GM06990 (cell line): Measurements from ENCODE around the gene CD27.

ENCODE experiments used
- DNase-seq: peaks from one replicate; pipeline ENCODE4 v3.0.0-alpha.2; 2011; ENCODE audit not compliant: insufficient read length; ENCODE audit errors: extremely low read depth
- H3K27me3 ChIP-seq: replicated peaks from 2 replicates; pipeline ENCODE4 v1.6.0; 2011; ENCODE audit warnings: low read length; ENCODE audit not compliant: control insufficient read depth, insufficient read depth
- H3K36me3 ChIP-seq: 2 replicates; pipeline ENCODE4 v1.5.1; 2011; ENCODE audit warnings: low read length; ENCODE audit not compliant: control insufficient read depth, insufficient read depth
- H3K4me3 ChIP-seq: replicated peaks from 2 replicates; pipeline ENCODE4 v1.5.1; 2011; ENCODE audit warnings: low read depth, mild to moderate bottlenecking, control low read depth, low read length
- CTCF ChIP-seq: IDR thresholded peaks from 2 replicates; pipeline ENCODE4 v1.5.1; 2011; ENCODE audit warnings: low read length, control low read depth, mild to moderate bottlenecking, inconsistent platforms; ENCODE audit not compliant: insufficient read depth, poor library complexity, severe bottlenecking

Gene CD27

GRCh38 chr12:6468283-6468575, 23.5 kb downstream of the CD27 start:
- TF ChIP-seq CTCF: no peak
- H3K27me3 ChIP-seq: no peaks in the 10 kb centered on the region
- DNase-seq: no peak
- H3K4me3 ChIP-seq: peak overlapping the region; percentile 96
- H3K36me3 ChIP-seq: peaks cover 26% of the 10 kb centered on the region

- peak overlapping the region; percentile 96 for H3K4me3 ChIP-seq
- H3K36me3 ChIP-seq: peaks cover 21% of the 10 kb centered on the region
- TF ChIP-seq CTCF: no peak
- DNase-seq: no peak
- H3K27me3 ChIP-seq: no peaks in the 10 kb centered on the region
Observed at GRCh38 chr12:6469092-6469491, 24.3 kb downstream of the CD27 start.

GRCh38 chr12:6469609-6470374, 25.0 kb downstream of the CD27 start:
- H3K4me3 ChIP-seq: peak overlapping the region; percentile 96

GRCh38 chr12:6470375-6471163, 25.8 kb downstream of the CD27 start, which contains the start of gene VAMP1:
TSS of gene VAMP1 (minus strand) at chr12:6470677. CDS start at chr12:6470531, 146 bp downstream.
- no peak for TF ChIP-seq CTCF
- H3K27me3 ChIP-seq: no peaks in the 10 kb centered on the region
- DNase-seq: peak; percentile 97
- peak within 1 kb of the TSS; percentile 96 for H3K4me3 ChIP-seq
- H3K36me3 ChIP-seq: peaks cover 11% of the 10 kb centered on the region

More at GRCh38 chr12:6469609-6470374, 25.0 kb downstream of the CD27 start:
- H3K27me3 ChIP-seq: no peaks in the 10 kb centered on the region
- H3K36me3 ChIP-seq: peaks cover 14% of the 10 kb centered on the region
- DNase-seq: no peak
- TF ChIP-seq CTCF: no peak

GRCh38 chr12:6471989-6472360, 27.2 kb downstream of the CD27 start:
- Histone ChIP-seq H3K27me3 (no peaks in the 10 kb centered on the region), H3K4me3 (no peak overlapping the region), H3K36me3 (no peaks in the 10 kb centered on the region; the same call in 1 of the 2 replicates)
- DNase-seq: no peak
- TF ChIP-seq CTCF: no peak
